HG03025 (cell line): Measurements from ENCODE around the gene SLC25A38.
A peak's percentile ranks its signal among the peaks of the same experiment; 100 is the strongest.
"Not testable (repeated sequence)": the region's sequence is repeated elsewhere in the genome, so short reads cannot be mapped to it uniquely, and the experiment has no call there.

Experiments used
- ATAC-seq: cut with Tn5 transposase; IDR thresholded peaks from one replicate; pipeline ENCODE4 v1.9.1; 2021; ENCODE audit warnings: mild to moderate bottlenecking, moderate library complexity; ENCODE audit not compliant: unreplicated experiment, low FRiP score

The SLC25A38 gene, protein sequence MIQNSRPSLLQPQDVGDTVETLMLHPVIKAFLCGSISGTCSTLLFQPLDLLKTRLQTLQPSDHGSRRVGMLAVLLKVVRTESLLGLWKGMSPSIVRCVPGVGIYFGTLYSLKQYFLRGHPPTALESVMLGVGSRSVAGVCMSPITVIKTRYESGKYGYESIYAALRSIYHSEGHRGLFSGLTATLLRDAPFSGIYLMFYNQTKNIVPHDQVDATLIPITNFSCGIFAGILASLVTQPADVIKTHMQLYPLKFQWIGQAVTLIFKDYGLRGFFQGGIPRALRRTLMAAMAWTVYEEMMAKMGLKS

DNA sequence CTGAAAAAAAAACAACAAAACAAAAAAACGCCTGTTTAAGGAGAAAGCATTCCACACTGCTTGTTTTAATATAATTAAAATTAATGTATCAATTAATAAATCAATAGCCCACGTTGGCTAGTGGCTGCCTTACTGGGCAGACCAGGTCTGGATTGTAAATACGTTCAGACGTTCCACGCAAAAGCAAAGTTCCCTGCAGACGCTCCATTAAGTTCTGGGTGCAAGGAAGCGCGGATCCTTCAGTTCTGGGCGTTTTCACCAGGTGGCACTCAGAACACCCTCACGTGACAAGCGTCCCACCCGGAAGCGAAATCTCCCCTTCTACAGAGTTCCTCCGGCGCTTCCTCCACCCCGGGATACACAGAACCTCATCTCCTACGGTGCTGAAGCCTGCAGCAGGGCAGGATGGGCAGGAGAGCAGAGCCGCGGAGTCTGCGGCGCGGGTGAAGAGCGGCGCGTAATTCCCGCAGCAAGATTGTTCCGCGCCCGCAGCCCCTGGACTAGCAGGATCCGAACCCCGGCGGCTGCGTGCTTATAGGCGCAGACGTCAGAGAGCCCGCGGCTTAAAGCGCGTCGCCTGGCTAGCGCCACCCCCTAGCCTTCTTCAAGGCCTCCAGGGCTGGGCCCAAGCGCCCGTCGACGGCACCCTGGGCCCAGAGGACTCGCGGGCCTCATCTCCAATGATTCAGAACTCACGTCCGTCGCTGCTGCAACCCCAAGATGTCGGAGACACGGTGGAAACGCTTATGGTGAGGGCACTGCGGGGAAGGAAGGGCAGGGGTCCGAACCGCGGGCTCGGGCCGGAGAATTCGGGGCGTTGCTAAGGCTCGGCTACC is at the start of gene SLC25A38:
Gene SLC25A38 (plus strand): TSS at position 326 of the 836 bp plus-strand sequence. CDS start 355 bp downstream, at position 681.
- ATAC-seq, result peak; percentile 72

DNA sequence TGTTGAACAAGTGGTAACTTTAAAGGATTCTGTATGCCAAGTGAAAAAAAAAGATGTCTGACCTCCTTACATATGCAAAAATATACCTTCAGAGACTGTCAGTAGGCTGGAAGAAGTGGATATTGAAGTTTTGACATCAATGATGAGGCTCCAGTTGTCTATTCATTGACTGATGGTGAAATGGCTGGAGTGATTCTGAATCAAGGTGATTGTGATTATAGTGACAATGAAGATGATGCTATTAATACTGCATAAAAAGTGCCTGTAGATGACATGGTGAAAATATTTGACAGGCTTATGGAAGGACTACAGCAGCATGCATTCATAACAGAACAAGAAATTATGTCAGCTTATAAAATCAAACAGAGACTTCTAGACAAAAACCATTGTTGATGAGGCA is 49.6 kb upstream of the SLC25A38 start:
- ATAC-seq, result no peak

DNA sequence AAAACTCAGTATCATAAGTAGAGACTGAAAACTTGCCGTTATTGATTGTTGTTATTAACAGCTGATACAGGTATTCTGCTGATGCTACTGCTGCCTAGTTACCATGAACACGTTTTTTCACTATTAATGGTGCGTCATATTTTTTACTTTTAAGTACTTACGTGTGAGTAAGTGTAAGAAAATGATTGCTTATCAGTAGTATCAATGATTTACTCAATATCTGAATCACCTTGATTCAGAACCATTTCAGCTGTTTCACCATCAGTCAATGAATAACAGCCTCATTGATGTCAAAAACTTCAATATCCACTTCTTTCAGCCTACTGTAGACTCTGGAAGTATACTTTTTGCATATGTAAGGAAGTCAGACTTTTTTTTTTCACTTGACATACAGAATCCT is 49.0 kb upstream of the SLC25A38 start:
- no peak for ATAC-seq

DNA sequence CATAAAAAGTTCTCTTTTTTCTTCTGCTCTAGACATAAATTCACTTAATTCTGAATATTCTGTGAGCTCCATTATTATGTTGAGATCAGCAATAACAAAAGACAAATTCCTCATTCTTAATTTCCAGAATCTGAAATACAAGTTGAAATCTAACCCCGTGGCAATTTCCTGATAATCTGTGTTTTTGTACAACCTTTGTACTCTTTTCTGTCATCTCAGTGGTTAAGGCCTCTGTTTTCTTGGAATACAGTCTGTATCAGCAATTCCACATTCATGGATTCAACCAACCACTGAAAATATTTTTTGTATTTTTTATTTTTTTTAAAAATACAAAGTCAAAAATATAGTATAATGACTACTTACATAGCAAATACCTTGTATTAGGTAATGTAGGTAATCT is 45.0 kb upstream of the SLC25A38 start:
- no peak for ATAC-seq

DNA sequence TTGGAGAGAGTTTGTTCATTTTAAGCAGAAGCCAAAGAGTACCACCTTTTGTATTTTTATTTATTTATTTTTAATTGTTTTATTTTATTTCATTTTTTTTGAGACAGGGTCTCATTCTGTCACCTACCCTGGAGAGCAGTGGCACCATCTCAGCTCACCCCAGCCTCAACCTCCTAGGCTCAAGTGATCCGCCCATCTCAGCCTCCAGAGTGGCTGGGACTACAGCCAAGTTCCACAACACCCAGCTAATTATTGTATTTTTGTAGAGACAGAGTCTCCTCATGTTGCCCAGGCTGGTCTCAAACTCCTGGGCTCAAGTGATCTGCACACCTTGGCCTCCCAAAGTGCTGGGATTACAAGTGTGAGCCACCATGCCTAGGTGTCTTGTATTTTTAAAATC is 44.1 kb upstream of the SLC25A38 start:
- no peak for ATAC-seq

DNA sequence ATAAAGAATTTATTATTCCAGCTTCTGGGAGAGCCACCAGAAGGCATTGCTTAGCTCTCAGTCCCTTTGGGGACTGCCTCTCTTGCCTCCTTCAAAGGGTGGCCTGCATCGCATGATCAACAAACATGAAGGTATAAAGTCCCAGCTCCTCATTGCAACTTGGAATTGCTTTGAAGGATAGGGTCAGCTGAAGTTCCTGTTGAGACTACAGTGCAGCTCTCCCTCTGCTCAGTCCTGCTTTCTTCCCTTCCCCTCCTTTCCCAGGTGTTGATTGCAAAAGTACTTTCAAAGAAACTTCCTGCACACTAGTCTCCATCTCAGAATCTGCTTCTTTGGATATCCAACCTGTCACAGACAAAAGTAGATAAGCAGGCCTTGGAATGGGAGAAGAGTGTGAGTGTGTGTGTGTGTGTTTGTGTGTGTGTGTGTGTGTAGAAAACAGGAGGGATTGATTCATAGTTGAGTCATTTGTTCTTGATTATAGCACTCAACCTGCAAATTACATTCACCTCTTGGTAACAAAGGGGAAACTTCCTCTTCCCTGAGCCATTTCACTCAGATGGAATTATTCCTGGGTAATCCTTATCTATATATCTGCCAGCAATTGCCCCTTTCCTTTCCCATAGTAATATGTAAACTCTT is 40.0 kb upstream of the SLC25A38 start:
- ATAC-seq, result no peak

DNA sequence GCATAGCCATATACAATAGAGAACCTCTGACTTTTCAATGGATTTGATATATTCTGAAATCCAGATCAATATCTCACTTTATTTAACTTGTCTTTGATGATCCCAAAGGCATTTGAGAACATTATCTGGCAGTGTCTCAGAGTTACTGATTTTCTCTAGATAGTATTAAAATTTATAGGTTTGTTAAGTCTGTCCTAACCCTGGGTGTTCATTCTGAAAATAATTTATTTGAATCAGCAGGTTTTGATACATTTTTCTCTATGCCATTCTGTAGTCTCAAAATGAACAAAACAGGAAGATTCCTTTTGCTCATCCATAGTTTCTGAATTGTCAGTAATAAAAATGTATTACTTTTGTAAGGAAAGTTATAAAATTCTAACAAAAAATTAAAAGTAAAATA is 39.4 kb upstream of the SLC25A38 start:
- no peak for ATAC-seq

DNA sequence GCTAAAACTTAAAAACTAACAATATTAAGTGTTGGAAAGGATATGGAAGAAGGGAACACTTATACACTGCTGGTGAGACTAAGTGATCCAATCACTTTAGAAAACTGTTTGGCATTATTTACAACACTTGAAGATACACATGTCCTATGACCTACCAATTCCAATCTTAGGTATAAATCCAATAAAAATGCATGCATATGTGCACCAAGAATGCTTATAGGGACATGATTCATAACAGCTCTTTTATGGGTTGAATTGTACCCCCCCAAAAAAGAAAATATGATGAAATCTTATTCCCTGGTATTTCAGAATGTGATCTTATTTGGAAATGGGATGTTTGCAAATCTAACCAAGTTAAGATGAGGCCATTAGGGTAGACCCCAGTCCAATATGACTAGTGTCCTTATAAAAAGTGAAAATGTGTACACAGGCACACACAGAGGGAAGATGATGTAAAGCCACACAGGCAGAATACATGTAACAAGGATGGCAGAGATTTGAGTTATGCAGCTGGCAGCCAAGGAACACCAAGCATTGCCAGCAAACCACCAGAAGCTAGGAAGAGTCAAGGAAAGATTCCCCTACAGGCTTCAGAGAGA is 38.3 kb upstream of the SLC25A38 start:
- no peak for ATAC-seq

DNA sequence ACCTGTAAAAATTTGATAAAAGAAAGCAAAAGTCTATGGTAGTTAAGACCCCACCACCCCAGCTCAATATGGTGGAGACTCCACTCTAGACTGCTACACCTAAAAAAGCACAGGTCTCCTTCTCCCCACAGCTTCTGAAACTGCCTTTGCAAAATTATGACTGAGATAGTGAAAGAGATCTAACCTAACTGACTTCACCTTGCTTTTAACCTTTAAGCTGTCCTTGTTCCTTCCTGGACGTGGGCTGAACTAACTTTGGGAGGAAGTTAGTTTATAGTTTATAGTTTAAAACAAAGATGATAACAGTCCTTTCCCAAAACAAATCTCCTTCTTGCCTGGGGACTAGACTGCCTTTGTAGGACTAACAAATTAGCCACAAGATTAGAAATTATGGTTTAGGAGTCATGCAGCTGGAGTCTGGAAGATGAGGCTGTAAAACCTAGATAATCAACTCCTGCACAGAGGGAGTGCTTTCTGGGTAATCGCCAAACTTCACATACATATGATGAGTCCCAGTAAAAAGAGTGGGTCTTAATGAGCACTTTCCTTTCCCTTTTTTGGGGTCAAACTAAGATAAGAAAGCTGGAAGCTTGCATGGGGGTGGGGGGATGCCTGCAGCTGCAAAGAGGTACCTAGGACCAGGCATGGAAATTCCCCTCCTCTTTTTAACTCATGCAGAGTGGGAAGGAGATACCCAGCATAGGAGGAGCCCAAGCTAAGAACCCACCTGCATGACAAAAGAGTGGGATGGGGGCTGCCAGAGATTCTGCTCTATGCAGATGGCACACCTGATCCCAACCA is 36.2 kb upstream of the SLC25A38 start:
- ATAC-seq, result peak; percentile 84

DNA sequence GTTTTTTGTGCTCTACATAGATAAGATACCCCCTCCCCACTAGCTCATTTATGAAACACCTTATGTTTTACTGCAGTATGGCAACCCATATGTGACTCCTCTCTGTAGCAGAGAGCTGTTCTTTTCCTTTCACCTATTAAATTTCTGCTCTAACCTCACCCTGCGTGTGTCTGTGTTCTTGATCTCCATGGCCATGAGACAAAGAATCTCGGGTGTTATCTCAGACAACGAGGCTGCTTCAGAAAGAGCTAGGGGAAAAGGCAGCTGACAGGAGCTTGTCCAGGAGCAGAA is 35.6 kb upstream of the SLC25A38 start:
- ATAC-seq, result peak; percentile 22

DNA sequence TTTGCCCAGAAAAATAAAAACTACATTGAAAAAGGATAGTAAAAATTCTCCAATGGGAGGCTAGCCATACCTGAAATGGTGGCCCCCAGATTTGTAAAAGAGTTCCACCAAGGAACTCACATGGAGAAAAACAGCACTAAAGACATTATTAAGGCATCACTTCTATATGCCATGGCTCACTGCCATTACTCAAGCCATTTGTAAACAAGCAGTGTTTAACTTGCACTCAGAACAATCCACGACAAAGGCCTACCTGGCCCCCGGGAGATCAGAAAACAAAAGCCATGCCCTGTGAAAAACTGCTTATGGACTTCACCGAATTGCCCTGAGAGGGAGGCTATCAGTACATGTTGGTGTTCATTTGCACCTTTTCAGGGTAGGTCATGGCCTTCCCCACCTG is 34.1 kb upstream of the SLC25A38 start:
- no peak for ATAC-seq

DNA sequence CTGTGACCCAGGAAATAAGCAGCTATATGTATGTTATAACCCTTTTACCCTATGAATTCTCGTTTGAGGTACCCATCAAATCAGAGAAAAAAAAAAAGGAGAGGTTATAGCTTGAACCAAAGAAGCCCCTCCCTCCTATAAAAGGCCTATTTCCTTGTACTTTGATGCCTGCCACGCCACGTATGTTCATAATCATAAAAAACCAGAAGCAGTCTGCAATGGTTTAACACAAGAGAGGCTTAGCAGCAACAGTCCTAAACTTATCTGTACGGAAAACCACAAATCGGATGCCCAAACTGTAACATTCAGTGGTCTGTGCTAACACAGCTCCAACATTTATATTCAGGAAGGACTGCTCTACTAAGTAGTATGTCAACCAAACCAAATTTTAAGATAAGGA is 32.5 kb upstream of the SLC25A38 start:
- ATAC-seq, result no peak

DNA sequence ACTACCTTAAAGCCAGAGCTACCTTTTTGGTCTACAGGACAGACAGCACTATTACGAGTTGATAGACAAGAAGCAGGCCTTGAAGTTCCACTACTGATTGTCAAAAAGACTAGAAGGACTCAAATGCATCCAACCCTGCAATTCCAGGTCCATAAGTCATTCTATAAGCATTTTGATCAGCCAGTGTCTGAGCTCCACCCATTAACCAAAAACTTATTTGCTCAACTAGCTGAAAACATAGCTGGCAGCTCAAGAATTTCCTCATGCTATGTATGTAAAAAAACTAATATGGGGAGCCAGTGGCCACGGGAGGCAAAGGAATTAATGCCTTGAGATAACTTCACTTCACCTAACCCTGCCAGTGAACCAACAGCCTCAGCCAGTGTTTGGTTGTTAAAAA is 32.0 kb upstream of the SLC25A38 start:
- ATAC-seq, result not testable (repeated sequence)

DNA sequence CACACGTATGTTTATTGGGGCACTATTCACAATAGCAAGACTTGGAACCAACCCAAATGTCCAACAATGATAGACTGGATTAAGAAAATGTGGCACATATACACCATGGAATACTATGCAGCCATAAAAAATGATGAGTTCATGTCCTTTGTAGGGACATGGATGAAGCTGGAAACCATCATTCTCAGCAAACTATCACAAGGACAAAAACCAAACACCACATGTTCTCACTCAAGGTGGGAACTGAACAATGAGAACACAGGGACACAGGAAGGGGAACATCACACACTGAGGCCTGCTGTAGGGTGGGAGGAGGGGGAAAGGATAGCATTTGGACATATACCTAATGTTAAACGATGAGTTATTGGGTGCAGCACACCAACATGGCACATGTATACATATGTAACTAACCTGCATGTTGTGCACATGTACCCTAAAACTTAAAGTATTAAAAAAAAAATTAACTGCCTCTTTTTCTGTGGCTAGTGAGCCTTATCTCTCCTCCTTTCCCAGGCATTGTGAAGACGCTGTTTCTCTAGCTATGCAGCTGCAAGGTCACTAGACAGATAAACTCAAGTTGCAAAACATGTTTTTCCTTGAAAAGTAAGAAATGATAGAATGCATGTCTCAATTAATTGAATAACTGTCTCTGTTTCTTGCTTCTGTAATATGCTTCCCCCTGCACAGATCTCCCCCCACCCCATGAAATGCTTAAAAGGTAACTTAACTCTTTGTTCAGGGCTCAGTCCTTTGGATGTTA is 29.8 kb upstream of the SLC25A38 start:
- ATAC-seq, result not testable (repeated sequence)

DNA sequence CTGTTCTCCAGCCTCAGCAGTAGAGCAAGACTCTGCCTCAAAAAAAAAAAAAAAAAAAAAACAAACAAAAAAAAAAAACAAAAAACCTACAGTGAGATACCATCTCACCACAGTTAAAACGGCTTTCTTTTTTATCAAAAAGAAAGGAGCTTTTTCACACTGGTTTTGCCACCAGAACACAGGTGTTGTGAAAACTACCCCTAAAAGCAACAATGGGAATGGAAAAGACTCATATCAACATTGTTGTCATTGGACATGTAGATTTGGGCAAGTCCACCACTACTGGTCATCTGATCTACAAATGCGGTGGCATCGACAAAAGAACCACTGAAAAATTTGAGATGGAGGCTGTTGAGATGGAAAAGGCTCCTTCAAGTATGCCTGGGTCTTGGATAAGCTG is 24.8 kb upstream of the SLC25A38 start:
- no peak for ATAC-seq

DNA sequence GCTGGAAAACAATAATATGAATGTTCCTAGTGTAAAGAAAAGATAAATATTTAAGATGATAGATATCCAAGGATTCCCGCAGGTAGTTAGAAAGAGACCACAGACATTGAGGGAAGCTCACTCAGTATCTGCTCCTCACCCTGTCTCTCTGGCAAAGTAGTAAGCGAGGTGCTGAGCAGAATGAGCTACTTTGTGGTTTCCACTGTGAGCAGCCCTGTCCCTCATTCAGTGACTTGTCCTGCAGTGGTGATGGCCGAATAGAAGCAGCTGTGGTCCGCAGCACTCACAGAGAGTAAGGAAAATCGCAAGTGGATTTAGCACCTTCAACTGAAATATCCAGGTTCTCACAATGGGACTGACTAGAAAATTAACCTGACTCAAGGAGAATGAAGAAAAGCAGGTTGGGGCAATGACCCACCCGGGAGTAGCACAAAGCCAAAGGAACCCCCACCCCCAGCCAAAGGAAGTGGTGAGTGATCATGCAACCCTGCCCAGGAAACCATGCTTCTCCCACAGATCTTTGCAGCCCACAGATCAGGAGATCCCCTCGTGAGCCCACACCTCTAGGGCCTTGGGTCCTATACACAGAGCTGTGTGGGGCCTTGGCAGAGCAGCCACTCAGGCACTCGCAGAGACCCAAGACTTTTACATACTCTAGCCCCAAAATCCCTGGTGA is 21.8 kb upstream of the SLC25A38 start:
- no peak for ATAC-seq

DNA sequence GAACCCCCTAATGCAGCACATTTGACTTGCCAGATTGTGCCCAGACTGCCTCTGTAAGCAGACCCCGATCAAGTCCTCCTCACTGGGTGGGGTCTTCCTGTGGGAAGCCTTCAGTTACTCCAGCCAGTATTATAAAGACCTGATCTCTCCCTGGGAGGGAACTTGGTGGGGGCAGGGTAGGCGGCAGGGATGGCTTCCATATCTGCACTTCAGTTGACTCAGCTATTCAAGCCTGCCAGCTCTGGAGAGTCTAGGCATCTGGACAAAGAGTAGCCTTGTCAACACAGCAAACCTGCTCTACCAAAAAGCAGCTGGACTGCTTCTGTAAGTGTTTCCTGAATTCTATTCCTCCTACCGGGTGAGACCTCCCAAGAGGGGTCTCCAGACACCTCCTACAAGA is 21.0 kb upstream of the SLC25A38 start:
- no peak for ATAC-seq

DNA sequence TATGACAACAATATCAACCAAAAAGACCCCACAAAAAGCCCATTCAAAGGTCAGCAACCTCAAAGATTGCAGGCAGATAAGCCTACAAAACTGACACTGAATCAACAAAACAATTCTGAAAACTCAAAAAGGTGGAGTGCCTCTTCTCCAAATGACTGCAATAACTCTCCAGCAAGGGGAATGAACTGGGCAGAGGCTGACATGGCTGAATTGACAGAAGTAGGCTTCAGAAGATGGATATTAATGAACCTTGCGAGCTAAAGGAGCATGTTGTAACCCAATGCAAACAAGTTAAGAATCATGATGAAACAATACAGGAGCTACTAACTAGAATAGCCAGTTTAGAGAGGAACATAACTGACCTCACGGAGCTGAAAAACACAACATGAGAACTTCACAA is 20.4 kb upstream of the SLC25A38 start:
- ATAC-seq, result no peak

DNA sequence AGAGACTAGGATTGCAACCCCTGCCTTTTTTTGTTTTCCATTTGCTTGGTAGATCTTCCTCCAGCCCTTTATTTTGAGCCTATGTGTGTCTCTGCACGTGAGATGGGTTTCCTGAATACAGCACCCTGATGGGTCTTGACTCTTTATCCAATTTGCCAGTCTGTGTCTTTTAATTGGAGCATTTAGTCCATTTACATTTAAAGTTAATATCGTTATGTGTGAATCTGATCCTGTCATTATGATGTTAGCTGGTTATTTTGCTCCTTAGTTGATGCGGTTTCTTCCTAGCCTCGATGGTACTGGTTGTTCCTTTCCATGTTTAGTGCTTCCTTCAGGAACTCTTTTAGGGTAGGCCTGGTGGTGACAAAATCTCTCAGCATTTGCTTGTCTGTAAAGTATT is 12.7 kb upstream of the SLC25A38 start:
- ATAC-seq, result not testable (repeated sequence)
